ENCODE results near the gene CRLF3.
"Not testable (repeated sequence)": the region's sequence is repeated elsewhere in the genome, so short reads cannot be mapped to it uniquely, and the experiment has no call there.

DNA sequence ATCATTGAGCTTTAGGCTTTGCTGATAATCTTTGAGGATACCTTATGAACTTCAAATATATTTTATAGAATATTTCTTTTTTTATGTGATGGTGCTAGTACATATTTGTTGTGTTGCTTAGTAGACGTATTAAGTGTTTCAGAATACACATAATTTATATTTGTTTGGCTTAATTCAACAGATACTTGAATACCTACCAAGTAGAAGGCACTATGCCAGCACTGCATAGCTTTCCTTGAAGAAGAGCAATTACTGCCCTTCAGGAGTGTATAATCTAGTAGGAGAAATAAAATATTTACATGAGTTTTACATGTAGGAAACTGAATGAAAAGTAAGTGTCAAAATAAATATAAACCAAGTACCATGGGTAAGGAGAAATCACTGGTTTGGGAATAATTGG is 81.8 kb downstream of the CRLF3 start:
- TF ChIP-seq, protein P1, sequence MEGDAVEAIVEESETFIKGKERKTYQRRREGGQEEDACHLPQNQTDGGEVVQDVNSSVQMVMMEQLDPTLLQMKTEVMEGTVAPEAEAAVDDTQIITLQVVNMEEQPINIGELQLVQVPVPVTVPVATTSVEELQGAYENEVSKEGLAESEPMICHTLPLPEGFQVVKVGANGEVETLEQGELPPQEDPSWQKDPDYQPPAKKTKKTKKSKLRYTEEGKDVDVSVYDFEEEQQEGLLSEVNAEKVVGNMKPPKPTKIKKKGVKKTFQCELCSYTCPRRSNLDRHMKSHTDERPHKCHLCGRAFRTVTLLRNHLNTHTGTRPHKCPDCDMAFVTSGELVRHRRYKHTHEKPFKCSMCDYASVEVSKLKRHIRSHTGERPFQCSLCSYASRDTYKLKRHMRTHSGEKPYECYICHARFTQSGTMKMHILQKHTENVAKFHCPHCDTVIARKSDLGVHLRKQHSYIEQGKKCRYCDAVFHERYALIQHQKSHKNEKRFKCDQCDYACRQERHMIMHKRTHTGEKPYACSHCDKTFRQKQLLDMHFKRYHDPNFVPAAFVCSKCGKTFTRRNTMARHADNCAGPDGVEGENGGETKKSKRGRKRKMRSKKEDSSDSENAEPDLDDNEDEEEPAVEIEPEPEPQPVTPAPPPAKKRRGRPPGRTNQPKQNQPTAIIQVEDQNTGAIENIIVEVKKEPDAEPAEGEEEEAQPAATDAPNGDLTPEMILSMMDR (IDR thresholded peaks at IDR 0.05 in 8 of 11, conservative IDR thresholded peaks at IDR 0.05 in 3 of 11) = not testable (repeated sequence)
- TF ChIP-seq POLR2A, POLR2AphosphoS5 (IDR thresholded peaks at IDR 0.05): not testable (repeated sequence)
